HEK293 (cell line): Measurements from ENCODE around the gene PPFIA2.

Experiments
- CTCF ChIA-PET: fragments of 350-600 bp; formaldehyde crosslinking; extraction: SDS; loops from one replicate; lab custom pipeline; 2021; ENCODE audit warnings: antibody characterized with exemption; lab: Yijun Ruan, JAX
- POLR2A ChIA-PET: fragments of 300-600 bp; formaldehyde crosslinking; extraction: SDS; loops from one replicate; lab custom pipeline; 2020; ENCODE audit warnings: antibody characterized with exemption, inconsistent platforms; lab: Yijun Ruan, JAX
- H3K27ac ChIP-seq: fragments of 200-500 bp; sonication (Bioruptor generic); 2 replicates; pipeline ENCODE4 v1.5.1; 2014; ENCODE audit warnings: low read depth, low read length, control low read depth, inconsistent platforms; ENCODE audit errors: extremely low read depth
- H3K36me3 ChIP-seq, 2 experiments: fragments of 200-500 bp in 1 of 2; sonication (Bioruptor generic) in 1 of 2; 1 replicate in 1 of 2; 2 replicates in 1 of 2; pipeline ENCODE4 v1.5.1; 2014 to 2017; ENCODE audit warnings: inconsistent platforms in 2 of 2, low read length in 2 of 2; ENCODE audit not compliant: control insufficient read depth in 2 of 2, insufficient read depth in 1 of 2
- H3K4me1 ChIP-seq: fragments of 200-500 bp; sonication (Bioruptor generic); 2 replicates; pipeline ENCODE4 v1.5.1; 2014; ENCODE audit warnings: mild to moderate bottlenecking, low read length, inconsistent platforms; ENCODE audit not compliant: control insufficient read depth, insufficient read depth
- H3K4me3 ChIP-seq: 2 replicates; pipeline ENCODE4 v1.5.1; 2011; ENCODE audit warnings: low read depth, mild to moderate bottlenecking, control low read depth, low read length, moderate library complexity
- H3K9me3 ChIP-seq: fragments of 200-500 bp; sonication (Bioruptor generic); 2 replicates; pipeline ENCODE4 v1.5.1; 2014; ENCODE audit warnings: low read depth, low read length, inconsistent platforms; ENCODE audit not compliant: control insufficient read depth, insufficient read depth
- HOXD13 ChIP-seq: sonication (generic); formaldehyde crosslinking; IDR thresholded peaks from 2 replicates; pipeline ENCODE4 v1.8.0; 2022; ENCODE audit warnings: missing genetic modification reagents, borderline replicate concordance
- IKZF3 ChIP-seq: fragments of 450-650 bp; IDR thresholded peaks from 2 replicates; pipeline ENCODE4 v1.5.0; 2018; ENCODE audit warnings: missing biosample characterization, mild to moderate bottlenecking, missing genetic modification characterization, moderate library complexity
- KLF7 ChIP-seq: fragments of 450-650 bp; formaldehyde crosslinking; IDR thresholded peaks from 2 replicates; pipeline ENCODE4 v1.5.1; 2016; ENCODE audit warnings: missing biosample characterization, missing genetic modification characterization, borderline replicate concordance
- SP3 ChIP-seq: fragments of 450-650 bp; formaldehyde crosslinking; IDR thresholded peaks from 2 replicates; pipeline ENCODE4 v1.5.1; 2016; ENCODE audit warnings: missing biosample characterization, missing genetic modification characterization
- ZBTB10 ChIP-seq: fragments of 450-650 bp; formaldehyde crosslinking; IDR thresholded peaks from 2 replicates; pipeline ENCODE4 v1.5.1; 2016; ENCODE audit warnings: missing biosample characterization, missing genetic modification characterization
- ZBTB44 ChIP-seq: fragments of 450-650 bp; IDR thresholded peaks from 2 replicates; pipeline ENCODE4 v1.5.1; 2018; ENCODE audit warnings: missing biosample characterization, mild to moderate bottlenecking, missing genetic modification characterization
- ZBTB7A ChIP-seq: fragments of 450-650 bp; formaldehyde crosslinking; IDR thresholded peaks from 2 replicates; pipeline ENCODE4 v1.5.1; 2016; ENCODE audit warnings: low read depth, missing biosample characterization, missing genetic modification characterization
- ZBTB8A ChIP-seq: fragments of 450-650 bp; formaldehyde crosslinking; IDR thresholded peaks from 2 replicates; pipeline ENCODE4 v1.5.1; 2016; ENCODE audit warnings: missing biosample characterization, missing genetic modification characterization
- ZFP37 ChIP-seq: fragments of 450-650 bp; formaldehyde crosslinking; IDR thresholded peaks from 2 replicates; pipeline ENCODE4 v1.5.1; 2016; ENCODE audit warnings: missing biosample characterization, missing genetic modification characterization
- ZFP69B ChIP-seq: fragments of 450-650 bp; formaldehyde crosslinking; IDR thresholded peaks from 2 replicates; pipeline ENCODE4 v1.5.1; 2016; ENCODE audit warnings: missing biosample characterization, missing genetic modification characterization
- ZNF114 ChIP-seq: fragments of 450-650 bp; formaldehyde crosslinking; IDR thresholded peaks from 2 replicates; pipeline ENCODE4 v1.5.0; 2017; ENCODE audit warnings: missing biosample characterization, missing genetic modification characterization
- ZNF140 ChIP-seq: fragments of 450-650 bp; formaldehyde crosslinking; IDR thresholded peaks from 2 replicates; pipeline ENCODE4 v1.5.1; 2016; ENCODE audit warnings: missing biosample characterization, missing genetic modification characterization
- ZNF335 ChIP-seq: fragments of 450-650 bp; formaldehyde crosslinking; conservative IDR thresholded peaks from 2 replicates; pipeline ENCODE4 v1.5.1; 2016; ENCODE audit warnings: missing biosample characterization, missing genetic modification characterization
- ZNF404 ChIP-seq: fragments of 450-650 bp; formaldehyde crosslinking; IDR thresholded peaks from 2 replicates; pipeline ENCODE4 v1.5.1; 2017; ENCODE audit warnings: missing biosample characterization, missing genetic modification characterization
- ZNF433 ChIP-seq: fragments of 450-650 bp; formaldehyde crosslinking; IDR thresholded peaks from 2 replicates; pipeline ENCODE4 v1.5.1; 2016; ENCODE audit warnings: missing biosample characterization, missing genetic modification characterization, low read depth
- ZNF548 ChIP-seq: fragments of 450-650 bp; formaldehyde crosslinking; IDR thresholded peaks from 2 replicates; pipeline ENCODE4 v1.5.1; 2016; ENCODE audit warnings: missing biosample characterization, missing genetic modification characterization
- ZNF624 ChIP-seq: fragments of 450-650 bp; formaldehyde crosslinking; IDR thresholded peaks from 2 replicates; pipeline ENCODE4 v1.5.1; 2017; ENCODE audit warnings: missing biosample characterization, missing genetic modification characterization
- ZNF785 ChIP-seq: fragments of 450-650 bp; formaldehyde crosslinking; IDR thresholded peaks from 2 replicates; pipeline ENCODE4 v1.5.1; 2016; ENCODE audit warnings: missing biosample characterization, missing genetic modification characterization
- ZSCAN16 ChIP-seq: fragments of 450-650 bp; formaldehyde crosslinking; IDR thresholded peaks from 2 replicates; pipeline ENCODE4 v1.5.1; 2016; ENCODE audit warnings: missing biosample characterization, missing genetic modification characterization
- ZSCAN23 ChIP-seq: fragments of 450-650 bp; formaldehyde crosslinking; IDR thresholded peaks from 2 replicates; pipeline ENCODE4 v1.5.1; 2016; ENCODE audit warnings: missing biosample characterization, missing genetic modification characterization
- ZSCAN30 ChIP-seq: fragments of 450-650 bp; IDR thresholded peaks from 2 replicates; pipeline ENCODE4 v1.5.1; 2018; ENCODE audit warnings: missing biosample characterization, mild to moderate bottlenecking, missing genetic modification characterization, moderate library complexity
- ZXDB ChIP-seq: fragments of 450-650 bp; formaldehyde crosslinking; IDR thresholded peaks from 2 replicates; pipeline ENCODE4 v1.5.1; 2016; ENCODE audit warnings: missing biosample characterization, missing genetic modification characterization
- TF ChIP-seq, protein P1 (sequence below): sonication (generic); formaldehyde crosslinking; IDR thresholded peaks from 2 replicates; pipeline ENCODE4 v1.8.1; 2022; ENCODE audit warnings: mild to moderate bottlenecking, moderate library complexity, missing genetic modification reagents

Gene PPFIA2

DNA sequence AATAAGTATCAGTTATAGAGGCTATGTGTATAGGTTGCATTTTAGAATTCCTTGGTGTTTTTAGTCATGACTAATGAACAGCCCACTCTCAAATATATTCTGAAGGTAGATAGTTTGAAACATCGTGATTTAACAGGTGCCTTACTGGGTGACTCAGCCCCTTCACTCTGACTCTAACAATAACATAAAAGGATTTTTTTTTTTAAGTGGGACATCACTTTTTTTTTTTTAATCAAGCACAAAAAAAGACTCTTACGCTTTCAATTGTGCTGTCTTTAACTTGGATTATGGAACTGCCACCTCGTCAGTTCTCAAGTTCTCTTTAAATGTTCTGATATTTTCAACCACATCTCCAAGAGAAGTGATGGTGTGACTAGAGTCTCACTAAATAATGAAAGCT is 46.6 kb downstream of the PPFIA2 start (continued):
- TF ChIP-seq SP3 (tag by site-specific recombination) (no peak), ZBTB44 (no peak)

- CTCF ChIA-PET = no interaction called here
- POLR2A ChIA-PET = no interaction called here
- no peak overlapping the region for H3K4me3 ChIP-seq
- TF ChIP-seq ZNF114 (no peak), ZBTB10 (tag by site-specific recombination) (no peak), ZBTB8A (tag by site-specific recombination) (no peak), ZSCAN30 (tag by site-specific recombination) (no peak), ZFP37 (no peak)
- no peaks in the 10 kb centered on the region for H3K9me3 ChIP-seq
- H3K36me3 ChIP-seq = no peaks in the 10 kb centered on the region
- no peaks in the 10 kb centered on the region for H3K4me1 ChIP-seq
- no peak overlapping the region for H3K27ac ChIP-seq
Observed at GRCh38 chr12:81705586-81705985, 53.6 kb downstream of the PPFIA2 start.

DNA sequence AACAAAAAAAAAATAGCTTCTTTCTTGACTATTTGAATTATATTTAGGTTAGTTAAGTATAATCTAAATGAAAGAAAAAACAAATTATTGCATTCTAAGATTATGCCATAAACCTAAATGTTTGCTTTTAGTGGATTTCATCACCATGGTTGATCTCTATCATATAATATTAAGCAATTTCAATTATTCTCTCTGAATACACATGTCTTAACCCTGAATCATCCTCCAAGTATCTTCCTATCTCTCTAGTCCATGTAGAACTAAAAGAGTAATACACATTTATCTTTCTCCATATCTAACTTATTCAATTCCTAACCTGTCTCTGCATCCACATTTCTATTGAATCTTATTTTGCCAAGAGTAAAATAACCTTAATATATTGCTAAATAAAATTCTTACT is 59.6 kb downstream of the PPFIA2 start:
- ChIA-PET POLR2A (no interaction called here), CTCF (interaction anchor here (0.6 to 0.7 kb wide), 2 partner anchors 57 to 882 kb away, joined by 3 read pairs; no protein-coding TSS in a partner anchor)
- H3K36me3 ChIP-seq = no peaks in the 10 kb centered on the region
- TF ChIP-seq ZNF140 (tag by site-specific recombination) = no peak
- TF ChIP-seq, protein P1, sequence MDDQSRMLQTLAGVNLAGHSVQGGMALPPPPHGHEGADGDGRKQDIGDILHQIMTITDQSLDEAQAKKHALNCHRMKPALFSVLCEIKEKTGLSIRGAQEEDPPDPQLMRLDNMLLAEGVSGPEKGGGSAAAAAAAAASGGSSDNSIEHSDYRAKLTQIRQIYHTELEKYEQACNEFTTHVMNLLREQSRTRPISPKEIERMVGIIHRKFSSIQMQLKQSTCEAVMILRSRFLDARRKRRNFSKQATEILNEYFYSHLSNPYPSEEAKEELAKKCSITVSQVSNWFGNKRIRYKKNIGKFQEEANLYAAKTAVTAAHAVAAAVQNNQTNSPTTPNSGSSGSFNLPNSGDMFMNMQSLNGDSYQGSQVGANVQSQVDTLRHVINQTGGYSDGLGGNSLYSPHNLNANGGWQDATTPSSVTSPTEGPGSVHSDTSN = no peak
- TF ChIP-seq ZSCAN30 (tag by site-specific recombination) = no peak
- no peak for TF ChIP-seq ZNF785 (tag by site-specific recombination)
- no peak for TF ChIP-seq ZFP69B
- no peak for TF ChIP-seq ZNF433 (tag by site-specific recombination)
- TF ChIP-seq ZNF548 (tag by site-specific recombination) = no peak
- TF ChIP-seq ZNF335 (tag by site-specific recombination) = no peak
- no peak for TF ChIP-seq ZSCAN16 (tag by site-specific recombination)
- TF ChIP-seq ZSCAN23 (tag by site-specific recombination) = no peak
- no peak for TF ChIP-seq KLF7
- no peak for TF ChIP-seq ZBTB7A (tag by site-specific recombination)
- TF ChIP-seq HOXD13 (CRISPR knock-in tag) = no peak
- no peak for TF ChIP-seq ZXDB (tag by site-specific recombination)
- TF ChIP-seq ZNF624 (tag by site-specific recombination) = no peak
- no peak for TF ChIP-seq IKZF3 (tag by site-specific recombination)
- TF ChIP-seq ZBTB8A (tag by site-specific recombination) = no peak
- no peak for TF ChIP-seq ZNF404
- H3K4me3 ChIP-seq = no peak overlapping the region
- H3K4me1 ChIP-seq = no peaks in the 10 kb centered on the region
- H3K9me3 ChIP-seq = no peaks in the 10 kb centered on the region
- H3K27ac ChIP-seq = no peak overlapping the region
